HCEC 1CT (cell line): ENCODE results near the gene SHOX.
"Not testable (repeated sequence)": the region's sequence is repeated elsewhere in the genome, so short reads cannot be mapped to it uniquely, and the experiment has no call there.

ENCODE experiments used
- DNase-seq: peaks from one replicate; pipeline ENCODE4 v3.0.0-alpha.2; 2017

The SHOX gene

DNA sequence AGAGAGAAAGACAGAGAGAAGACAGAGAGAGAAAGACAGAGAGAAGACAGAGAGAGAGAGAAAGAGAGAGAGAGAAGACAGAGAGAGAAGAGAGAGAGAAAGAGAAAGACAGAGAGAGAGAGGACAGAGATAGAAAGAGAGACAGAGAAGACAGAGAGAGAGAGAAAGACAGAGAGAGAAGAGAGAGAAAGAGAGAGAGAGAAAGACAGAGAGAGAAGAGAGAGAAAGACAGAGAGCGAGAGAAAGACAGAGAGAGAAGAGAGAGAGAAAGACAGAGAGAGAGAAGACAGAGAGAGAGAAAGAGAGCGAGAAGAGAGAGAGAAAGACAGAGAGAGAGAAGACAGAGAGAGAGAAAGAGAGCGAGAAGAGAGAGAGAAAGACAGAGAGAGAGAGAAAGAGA lies 7.8 kb upstream of the SHOX start:
- DNase-seq, result not testable (repeated sequence)

DNA sequence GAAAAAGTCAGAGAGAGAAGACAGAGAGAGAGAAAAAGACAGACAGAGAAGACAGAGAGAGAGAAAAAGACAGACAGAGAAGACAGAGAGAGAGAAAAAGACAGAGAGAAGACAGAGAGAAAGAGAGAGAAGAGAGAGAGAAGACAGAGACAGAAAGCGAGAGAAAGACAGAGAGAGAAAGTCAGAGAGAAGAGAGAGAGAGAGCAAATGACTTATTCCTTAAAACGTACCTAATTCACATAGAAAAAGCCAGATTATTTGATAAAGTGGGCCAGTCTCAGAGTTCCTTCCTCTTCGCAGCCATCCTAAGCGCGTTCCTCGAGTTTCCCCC lies 7.4 kb upstream of the SHOX start:
- DNase-seq, result no peak

GRCh38 chrX:623599-624315 lies 6.8 kb upstream of the SHOX start:
- no peak for DNase-seq

- no peak for DNase-seq
These were observed 5.4 kb upstream of the SHOX start for GRCh38 chrX:625137-625691.

DNA sequence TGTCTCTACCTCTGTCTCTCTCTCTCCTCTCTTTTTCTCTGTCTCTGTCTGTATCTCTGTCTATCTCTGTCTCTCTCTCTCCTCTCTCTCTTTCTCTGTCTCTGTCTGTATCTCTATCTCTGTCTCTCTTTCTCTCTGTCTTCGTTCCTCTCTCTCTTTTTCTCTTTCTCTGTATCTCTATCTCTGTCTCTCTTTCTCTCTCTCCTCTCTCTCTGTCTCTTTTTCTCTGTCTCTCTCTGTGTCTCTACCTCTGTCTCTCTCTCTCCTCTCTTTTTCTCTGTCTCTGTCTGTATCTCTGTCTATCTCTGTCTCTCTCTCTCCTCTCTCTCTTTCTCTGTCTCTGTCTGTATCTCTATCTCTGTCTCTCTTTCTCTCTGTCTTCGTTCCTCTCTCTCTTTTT lies 4.5 kb upstream of the SHOX start:
- DNase-seq, result not testable (repeated sequence)

DNA sequence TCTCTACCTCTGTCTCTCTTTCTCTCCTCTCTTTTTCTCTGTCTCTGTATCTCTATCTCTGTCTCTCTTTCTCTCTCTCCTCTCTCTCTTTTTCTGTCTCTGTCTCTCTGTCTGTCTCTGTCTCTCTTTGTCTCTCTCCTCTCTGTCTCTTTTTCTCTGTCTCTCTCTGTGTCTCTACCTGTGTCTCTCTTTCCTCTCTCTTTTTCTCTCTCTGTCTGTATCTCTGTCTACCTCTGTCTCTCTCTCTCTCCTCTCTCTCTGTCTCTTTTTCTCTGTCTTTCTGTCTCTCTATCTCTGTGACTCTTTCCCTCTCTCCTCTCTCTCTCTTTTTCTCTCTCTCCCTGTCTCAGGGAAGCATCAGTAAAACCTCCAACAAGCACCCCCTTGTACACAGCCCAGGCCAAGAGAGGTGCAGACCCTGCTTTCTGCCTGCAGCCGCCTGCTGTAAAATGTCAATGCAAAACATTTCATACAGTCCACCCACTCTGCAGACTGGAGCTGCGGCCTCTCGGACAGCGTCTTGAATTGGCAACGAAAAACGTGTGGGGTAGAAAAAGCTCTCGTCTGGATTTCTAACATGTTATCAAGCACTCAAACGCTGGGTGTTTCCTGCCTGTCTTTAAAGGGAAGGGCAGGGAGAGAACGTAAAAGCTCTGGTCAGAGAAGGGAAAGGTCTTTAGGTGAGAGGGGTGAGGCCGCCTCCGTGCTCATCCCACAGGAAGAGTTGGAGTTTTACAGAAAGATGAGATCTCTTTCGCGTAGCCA lies 3.7 kb upstream of the SHOX start:
- no peak for DNase-seq

DNA sequence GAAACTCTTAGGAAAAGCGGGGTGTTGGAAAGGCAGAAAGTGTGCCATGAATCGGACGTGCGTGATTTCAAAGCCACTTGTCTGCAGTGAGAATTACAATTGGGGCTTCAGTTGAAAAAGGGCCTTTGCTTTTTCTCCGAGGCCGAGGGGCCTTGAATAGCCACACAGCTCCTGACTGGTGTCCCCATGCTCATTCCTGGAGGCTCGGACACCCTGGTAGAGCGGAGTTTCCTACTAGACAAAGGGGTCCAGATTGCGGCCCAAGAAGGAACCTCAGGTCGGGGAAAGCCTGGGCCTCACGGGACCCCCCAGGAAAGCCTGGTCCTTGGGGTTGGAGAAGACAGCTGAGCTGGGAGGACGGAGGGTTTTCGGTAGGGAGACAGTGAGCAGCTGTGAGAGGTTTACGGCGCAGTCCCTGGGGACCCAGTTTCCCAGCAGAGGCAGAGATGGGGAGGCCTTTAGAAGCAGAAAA lies 3.0 kb upstream of the SHOX start:
- DNase-seq, result no peak

- no peak for DNase-seq
These were observed 2.6 kb upstream of the SHOX start for GRCh38 chrX:627995-628394.

DNA sequence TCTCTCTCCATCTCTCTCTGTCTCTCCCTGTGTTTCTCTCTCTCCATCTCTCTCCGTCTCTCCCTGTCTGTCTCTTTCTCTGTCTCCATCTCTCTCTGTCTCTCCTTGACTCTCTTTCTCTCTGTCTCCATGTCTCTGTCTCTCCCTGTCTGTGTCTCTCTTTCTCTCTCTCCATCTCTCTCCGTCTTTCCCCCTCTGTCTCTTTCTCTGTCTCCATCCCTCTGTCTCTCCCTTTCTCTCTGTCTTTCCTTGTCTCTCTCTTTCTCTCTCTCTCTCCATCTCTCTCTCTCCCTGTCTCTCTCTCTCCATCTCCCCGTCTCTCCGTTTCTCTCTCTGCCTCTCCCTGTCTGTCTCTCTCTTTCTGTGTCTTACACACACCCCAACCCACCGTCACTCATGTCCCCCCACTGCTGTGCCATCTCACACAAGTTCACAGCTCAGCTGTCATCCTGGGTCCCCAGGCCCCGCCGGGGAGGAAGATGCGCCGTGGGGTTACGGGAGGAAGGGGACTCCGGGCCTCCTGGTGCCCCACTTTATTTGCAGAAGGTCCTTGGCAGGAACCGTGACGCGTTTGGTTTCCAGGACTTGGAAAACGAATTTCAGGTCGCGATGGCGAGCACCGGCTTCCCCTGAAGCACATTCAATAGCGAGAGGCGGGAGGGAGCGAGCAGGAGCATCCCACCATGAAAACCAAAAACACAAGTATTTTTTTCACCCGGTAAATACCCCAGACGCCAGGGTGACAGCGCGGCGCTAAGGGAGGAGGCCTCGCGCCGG lies 1.2 kb upstream of the SHOX start:
- no peak for DNase-seq

DNA sequence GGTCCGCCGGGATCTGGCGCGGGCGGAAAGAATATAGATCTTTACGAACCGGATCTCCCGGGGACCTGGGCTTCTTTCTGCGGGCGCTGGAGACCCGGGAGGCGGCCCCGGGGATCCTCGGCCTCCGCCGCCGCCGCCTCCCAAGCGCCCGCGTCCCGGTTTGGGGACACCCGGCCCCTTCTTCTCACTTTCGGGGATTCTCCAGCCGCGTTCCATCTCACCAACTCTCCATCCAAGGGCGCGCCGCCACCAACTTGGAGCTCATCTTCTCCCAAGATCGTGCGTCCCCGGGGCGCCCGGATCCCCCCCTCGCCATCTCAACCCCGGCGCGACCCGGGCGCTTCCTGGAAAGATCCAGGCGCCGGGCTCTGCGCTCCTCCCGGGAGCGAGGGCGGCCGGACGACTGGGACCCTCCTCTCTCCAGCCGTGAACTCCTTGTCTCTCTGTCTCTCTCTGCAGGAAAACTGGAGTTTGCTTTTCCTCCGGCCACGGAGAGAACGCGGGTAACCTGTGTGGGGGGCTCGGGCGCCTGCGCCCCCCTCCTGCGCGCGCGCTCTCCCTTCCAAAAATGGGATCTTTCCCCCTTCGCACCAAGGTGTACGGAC lies 482 bp upstream of the SHOX start:
- no peak for DNase-seq

- DNase-seq, result no peak
These were observed 1.3 kb downstream of the SHOX start for GRCh38 chrX:631802-632365.

DNA sequence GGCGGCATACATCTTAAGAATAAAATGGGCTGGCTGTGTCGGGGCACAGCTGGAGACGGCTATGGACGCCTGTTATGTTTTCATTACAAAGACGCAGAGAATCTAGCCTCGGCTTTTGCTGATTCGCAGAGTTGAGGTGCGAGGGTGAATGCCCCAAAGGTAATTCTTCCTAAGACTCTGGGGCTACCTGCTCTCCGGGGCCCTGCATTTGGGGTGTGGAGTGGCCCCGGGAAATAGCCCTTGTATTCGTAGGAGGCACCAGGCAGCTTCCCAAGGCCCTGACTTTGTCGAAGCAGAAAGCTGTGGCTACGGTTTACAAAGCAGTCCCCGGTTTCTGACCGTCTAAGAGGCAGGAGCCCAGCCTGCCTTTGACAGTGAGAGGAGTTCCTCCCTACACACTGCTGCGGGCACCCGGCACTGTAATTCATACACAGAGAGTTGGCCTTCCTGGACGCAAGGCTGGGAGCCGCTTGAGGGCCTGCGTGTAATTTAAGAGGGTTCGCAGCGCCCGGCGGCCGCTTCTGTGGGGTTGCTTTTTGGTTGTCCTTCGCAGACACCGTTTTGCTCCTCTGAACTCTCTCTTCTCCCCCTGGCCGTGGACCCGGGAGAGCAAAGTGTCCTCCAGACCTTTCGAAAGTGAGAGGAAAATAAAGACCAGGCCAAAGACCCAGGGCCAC lies 1.9 kb downstream of the SHOX start:
- no peak for DNase-seq

- no peak for DNase-seq
These were observed 2.7 kb downstream of the SHOX start for GRCh38 chrX:633043-633984.

DNA sequence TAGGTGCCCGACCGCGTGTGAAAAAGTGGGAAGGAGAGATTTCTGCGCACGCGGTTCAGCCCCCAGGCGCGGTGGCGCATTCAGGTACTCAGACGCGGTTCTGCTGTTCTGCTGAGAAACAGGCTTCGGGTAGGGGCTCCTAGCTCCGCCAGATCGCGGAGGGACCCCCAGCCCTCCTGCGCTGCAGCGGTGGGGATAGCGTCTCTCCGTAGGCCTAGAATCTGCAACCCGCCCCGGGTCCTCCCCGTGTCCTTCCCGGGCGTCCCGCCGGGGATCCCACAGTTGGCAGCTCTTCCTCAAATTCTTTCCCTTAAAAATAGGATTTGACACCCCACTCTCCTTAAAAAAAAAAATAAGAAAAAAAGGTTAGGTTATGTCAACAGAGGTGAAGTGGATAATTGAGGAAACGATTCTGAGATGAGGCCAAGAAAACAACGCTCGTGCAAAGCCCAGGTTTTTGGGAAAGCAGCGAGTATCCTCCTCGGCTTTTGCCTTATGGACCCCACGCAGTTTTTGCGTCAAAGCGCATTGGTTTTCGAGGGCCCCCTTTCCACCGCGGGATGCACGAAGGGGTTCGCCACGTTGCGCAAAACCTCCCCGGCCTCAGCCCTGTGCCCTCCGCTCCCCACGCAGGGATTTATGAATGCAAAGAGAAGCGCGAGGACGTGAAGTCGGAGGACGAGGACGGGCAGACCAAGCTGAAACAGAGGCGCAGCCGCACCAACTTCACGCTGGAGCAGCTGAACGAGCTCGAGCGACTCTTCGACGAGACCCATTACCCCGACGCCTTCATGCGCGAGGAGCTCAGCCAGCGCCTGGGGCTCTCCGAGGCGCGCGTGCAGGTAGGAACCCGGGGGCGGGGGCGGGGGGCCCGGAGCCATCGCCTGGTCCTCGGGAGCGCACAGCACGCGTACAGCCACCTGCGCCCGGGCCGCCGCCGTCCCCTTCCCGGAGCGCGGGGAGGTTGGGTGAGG lies 3.7 kb downstream of the SHOX start:
- DNase-seq, result no peak

DNA sequence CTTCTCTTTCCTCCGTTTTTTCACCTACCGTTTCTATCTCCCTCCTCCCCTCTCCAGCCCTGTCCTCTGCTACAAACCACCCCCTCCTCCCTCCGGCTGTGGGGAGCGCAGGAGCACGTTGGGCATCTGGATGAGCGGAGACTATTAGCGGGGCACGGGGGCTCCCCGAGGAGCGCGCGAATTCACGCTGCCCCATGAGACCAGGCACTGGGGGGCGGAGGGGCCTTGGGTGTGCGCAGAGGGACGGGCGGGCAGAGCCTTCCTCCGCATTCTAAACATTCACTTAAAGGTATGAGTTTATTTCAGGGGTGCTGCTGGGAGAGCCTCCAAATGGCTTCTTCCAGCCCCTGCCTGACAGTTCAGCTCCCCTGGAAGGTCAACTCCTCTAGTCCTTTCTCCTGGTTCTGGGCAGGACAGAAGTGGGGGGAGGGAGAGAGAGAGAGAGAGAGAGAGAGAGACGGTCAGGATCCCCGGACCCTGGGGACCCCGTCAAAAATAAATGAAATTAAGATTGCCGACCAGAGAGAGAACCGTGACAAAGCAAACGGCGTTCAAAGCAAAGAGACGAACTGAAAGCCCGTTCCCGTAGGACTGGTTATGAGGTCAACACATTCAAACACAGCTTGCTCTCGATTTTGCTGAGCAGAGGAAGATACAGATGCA lies 5.0 kb downstream of the SHOX start:
- DNase-seq, result no peak

- no peak for DNase-seq
These were observed 6.5 kb downstream of the SHOX start for GRCh38 chrX:636981-637659.

- DNase-seq, result no peak
These were observed 7.3 kb downstream of the SHOX start for GRCh38 chrX:637660-638481.
